H1 (cell line): ENCODE data around the gene FAM184B. TPM values are rescaled to one million over a fixed set of nuclear protein-coding genes. Genes with fewer than 3 reads are reported as not detected.

Experiments
- ATF3 ChIP-seq: IDR thresholded peaks from 2 replicates; pipeline ENCODE4 v1.6.1; 2011; ENCODE audit warnings: low read depth, mild to moderate bottlenecking, low read length; ENCODE audit not compliant: insufficient read depth
- EP300 ChIP-seq, 2 experiments: IDR thresholded peaks; 1 replicate in 1 of 2; 2 replicates in 1 of 2; pipeline ENCODE4 v1.6.1; 2011 to 2012; ENCODE audit warnings: low read depth in 2 of 2, low read length in 2 of 2, mild to moderate bottlenecking in 2 of 2, borderline replicate concordance in 1 of 2, inconsistent platforms in 1 of 2, moderate library complexity in 1 of 2
- SUZ12 ChIP-seq: fragments of 200-600 bp; sonication (generic); IDR thresholded peaks from 2 replicates; pipeline ENCODE4 v1.6.1; 2012; ENCODE audit warnings: mild to moderate bottlenecking, inconsistent platforms, low read length, moderate library complexity, mixed read lengths
- polyA plus RNA-seq, 7 experiments: library from polyadenylated mRNA; depleted of rRNA in 3 of 7; stranded (reverse) in 5 of 7; unstranded in 2 of 7; fragments of >200 nt in 5 of 7; fragments of 200-250 nt in 2 of 7; gene quantifications; 1 replicate in 5 of 7; 2 replicates in 1 of 7; 4 replicates in 1 of 7; pipeline versions ENCODE4 v1.2.1 to v1.2.3, GENCODE V29; 2011 to 2013; ENCODE audit warnings: missing spikeins in 2 of 7, mixed read lengths in 2 of 7
- total RNA-seq: library from RNA; stranded (reverse); fragmentation: NEBNext Ultra II Directional; extraction: Animal tissue kit (Norgen Biotek cat#: 25700); gene quantifications from 2 replicates; pipeline ENCODE4 v1.2.1, GENCODE V29; 2021

FAM184B gene
- total and polyA plus RNA-seq, 2 of the 8 experiments (the other 6 are each of a cell fraction or from before 2014, with no cell fraction given): 0.05 to 0.39 TPM

GRCh38 chr4:17681281-17682221 lies 99.9 kb downstream of the FAM184B start (continued):
- TF ChIP-seq SUZ12 (no peak), EP300 (IDR thresholded peaks at IDR 0.05; ENCODE audit: borderline replicate concordance in 1 of 2, low read depth in 2 of 2, low read length in 2 of 2) (no peak), ATF3 (no peak)
